NT2/D1 (cell line): ENCODE data around the gene PYGO1.

ENCODE experiments used
- YY1 ChIP-seq: IDR thresholded peaks from 2 replicates; pipeline ENCODE4 v1.6.1; 2011; ENCODE audit not compliant: insufficient read length, insufficient read depth
- ZNF274 ChIP-seq: IDR thresholded peaks from 2 replicates; pipeline ENCODE4 v1.6.1; 2011; ENCODE audit warnings: mild to moderate bottlenecking, low read depth, low read length

DNA sequence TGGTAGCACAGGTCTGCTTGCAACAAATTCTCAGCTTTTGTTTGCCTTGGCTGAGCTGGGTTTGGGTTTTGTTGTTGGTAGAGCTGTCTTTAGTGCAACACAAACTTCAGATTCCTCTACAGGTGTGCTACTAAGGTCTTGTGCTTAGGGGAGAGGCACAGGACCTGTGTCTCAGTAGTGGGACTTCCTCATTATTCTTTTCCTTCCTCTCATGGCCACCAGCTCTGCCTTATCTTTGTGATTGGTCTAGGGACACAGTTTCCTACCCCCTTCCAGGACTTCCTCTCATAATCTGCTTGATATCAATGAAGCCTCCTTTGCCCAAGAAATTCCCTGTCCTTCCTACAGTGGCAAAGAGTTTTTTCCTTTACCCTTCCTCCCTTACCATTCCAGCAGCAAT, 55.2 kb downstream of the PYGO1 start:
- TF ChIP-seq YY1 (no peak), ZNF274 (no peak)
